Hematopoietic multipotent progenitor cell treated with erythropoietin and hydrocortisone succinate and interleukin-3 and kit ligand, for 4 days (in vitro differentiated cells): ENCODE results near the gene FOXJ1.

Experiments used
- DNase-seq: peaks from one replicate; pipeline ENCODE4 v3.0.0-alpha.2; 2015

The FOXJ1 gene

GRCh38 chr17:76122431-76123190 lies 18.4 kb downstream of the FOXJ1 start:
- DNase-seq = no peak

GRCh38 chr17:76121932-76122430 lies 19.1 kb downstream of the FOXJ1 start:
- DNase-seq = peak; percentile 57

DNA sequence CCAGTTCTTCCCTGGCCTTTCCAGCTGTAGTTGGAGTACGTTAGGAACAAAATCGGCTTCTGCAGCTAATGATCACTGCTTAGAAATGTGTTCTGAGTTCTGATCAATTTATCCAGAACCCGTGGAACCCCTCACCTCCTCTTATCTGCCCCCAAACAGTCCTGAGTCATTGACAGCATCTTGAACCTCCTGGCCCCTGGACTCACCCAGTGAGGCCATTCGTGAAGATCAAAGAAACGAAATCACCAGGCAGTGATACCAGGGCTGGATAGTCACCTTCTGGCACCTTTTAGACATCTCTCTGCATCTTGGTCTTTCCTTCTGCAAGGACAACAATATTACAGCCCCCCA lies 20.4 kb downstream of the FOXJ1 start:
- no peak for DNase-seq

- no peak for DNase-seq
Observed at GRCh38 chr17:76119409-76120371, 21.4 kb downstream of the FOXJ1 start.

DNA sequence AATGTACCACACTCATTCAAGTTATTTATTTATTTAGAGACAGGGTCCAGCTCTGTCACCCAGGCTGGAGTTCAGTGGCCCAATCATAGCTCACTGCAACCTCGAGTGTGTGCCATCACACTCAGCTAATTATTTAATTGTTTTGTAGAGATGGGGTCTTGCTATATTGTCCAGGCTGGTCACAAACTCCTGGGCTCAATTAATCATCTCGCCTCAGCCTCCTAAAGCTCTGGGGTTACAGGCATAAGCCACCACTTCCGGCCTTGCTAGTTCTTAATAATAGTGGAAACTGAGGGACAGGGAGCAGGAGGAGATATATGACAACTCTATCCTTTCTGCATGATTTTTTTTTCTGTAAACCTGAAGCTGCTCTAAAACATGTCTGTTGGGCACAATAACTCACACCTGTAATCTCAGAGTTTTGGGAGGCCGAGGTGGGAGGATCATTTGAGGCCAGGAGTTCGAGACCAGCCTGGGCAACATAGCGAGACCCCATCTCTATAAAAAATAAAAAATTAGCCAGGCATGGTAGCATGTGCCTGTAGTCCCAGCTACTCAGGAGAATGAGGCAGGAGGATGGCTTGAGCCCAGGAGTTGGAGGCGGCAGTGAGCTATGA lies 25.8 kb downstream of the FOXJ1 start:
- DNase-seq = no peak

DNA sequence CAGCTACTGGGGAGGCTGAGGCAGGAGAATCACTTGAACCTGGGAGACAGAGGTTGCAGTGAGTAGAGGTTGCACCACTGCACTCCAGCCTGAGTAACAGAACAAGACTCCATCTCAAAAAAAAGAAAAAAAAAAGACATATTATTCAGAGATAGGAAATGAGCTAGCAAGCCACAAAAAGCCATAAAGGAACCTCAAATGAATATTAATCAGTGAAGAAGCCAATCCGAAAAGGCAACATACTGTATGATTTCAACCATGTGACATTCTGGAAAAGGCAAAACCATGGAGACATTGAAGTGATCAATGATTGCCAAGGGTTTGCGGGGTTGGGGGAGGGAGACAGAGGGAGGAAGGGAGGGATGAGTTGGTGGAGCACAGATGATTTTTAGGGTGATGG lies 29.1 kb downstream of the FOXJ1 start:
- DNase-seq = no peak

- peak; percentile 72 for DNase-seq
Observed at GRCh38 chr17:76107509-76107908, 33.5 kb downstream of the FOXJ1 start.

DNA sequence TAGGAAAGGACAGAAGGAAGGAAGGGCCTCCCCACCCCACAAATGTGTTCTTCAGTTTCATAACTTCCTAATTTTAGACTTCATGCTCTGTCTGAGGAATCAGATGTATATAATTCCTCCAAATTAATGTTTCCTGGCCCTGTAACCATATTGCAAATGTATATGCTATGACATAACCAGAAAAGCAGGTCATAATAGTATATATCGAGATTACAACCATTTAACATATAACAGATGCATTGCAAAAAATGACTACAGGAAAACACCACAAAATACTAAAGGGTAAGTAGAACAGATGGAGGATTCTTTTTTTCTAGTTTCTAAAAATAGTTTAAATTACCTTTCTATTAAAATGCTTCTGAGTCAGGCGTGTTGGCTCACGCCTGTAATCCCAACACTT lies 34.3 kb downstream of the FOXJ1 start:
- no peak for DNase-seq

DNA sequence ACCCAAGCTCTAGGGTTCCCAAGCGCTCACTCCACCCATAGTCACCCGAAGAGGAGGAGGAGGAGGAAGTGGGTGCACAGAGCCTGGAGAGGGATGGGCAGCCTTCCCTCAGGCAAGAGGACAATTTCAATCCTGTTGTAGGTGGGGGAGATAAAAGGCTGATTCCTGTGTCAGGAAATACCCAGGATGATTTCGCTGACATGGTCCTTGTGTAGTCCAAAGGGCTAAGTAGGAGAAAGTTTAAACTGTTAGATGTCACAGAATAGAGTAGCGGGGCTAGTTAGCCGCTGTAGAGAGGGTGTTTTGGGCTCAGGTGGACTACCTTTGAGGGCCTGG lies 36.2 kb downstream of the FOXJ1 start:
- no peak for DNase-seq

GRCh38 chr17:76104140-76104895 lies 36.7 kb downstream of the FOXJ1 start:
- no peak for DNase-seq

DNA sequence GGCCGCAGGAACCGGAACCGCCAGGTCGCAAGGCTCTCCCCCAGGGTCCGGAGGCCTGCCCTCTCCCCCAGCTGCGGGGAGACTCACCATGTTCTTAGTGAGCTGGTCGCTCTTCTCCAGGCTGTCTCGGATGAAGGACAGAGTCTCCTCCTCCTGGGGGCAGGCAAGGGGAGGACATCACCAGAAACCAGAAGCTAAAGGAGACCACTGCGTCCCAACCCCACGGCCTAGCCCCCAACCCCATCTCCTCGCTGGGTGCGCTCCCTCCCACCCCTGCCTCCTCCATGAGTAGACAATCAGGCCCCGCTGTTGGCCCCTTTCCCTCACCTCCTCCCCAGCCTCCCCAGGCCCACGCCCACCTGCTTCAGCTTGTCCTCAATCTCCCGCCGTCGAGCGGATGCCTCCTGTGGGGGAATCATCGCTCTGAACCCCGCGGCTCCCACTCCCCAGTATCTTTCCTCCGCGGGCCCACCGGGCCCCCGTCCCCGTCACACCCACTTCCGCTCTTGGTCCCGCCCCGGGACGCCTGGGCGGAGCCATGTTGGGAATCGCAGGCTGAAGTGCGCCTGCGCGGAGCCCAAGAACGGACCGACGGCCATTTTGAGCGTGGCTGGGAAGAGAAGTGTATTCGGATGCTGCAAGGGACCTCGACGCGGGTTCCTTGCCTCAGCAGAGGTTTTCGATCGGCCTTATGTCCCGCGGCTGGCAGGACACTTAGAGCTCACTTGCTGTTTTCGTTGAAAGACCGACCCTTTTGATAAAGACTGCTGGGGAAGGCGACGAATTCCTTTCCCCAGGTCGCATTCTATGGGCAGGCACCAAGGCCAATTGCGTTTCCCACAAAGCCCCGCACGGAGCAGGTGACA lies 37.5 kb downstream of the FOXJ1 start, which contains the start of gene EXOC7:
Gene EXOC7, minus strand, starts transcription at position 514 of the 866 bp plus-strand sequence. Its CDS starts 95 bp downstream, at position 419.
- DNase-seq = peak; percentile 97

- no peak for DNase-seq
Observed at GRCh38 chr17:76102944-76103273, 38.1 kb downstream of the FOXJ1 start.

- DNase-seq = no peak
Observed at GRCh38 chr17:76097716-76098295, 43.2 kb downstream of the FOXJ1 start.

- DNase-seq = no peak
Observed at GRCh38 chr17:76095943-76096342, 45.1 kb downstream of the FOXJ1 start.

DNA sequence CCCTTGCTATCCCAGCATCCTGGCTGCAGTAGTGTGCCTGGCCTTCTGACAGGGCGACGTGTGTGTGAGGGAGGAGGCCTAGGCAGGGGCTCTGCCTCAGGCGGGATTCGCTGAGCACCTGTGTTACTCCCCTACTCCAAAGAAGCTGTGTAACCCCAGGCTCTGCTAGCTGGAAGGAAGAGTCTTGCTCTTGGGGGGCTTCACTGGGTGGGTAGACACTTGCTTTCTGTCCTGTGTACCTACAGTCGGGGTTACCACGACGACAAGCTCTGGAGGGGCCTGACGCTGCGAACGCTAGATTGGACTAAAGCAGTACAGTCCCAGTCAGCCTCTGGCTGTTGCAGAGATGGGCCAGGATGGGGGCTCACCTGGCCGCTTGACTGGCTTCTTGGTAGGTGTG lies 47.0 kb downstream of the FOXJ1 start:
- no peak for DNase-seq

GRCh38 chr17:76092526-76093413 lies 48.3 kb downstream of the FOXJ1 start:
- no peak for DNase-seq

GRCh38 chr17:76091526-76092286 lies 49.3 kb downstream of the FOXJ1 start:
- DNase-seq = peak; percentile 37

- no peak for DNase-seq
Observed at GRCh38 chr17:76090517-76091129, 50.4 kb downstream of the FOXJ1 start.
